ENCODE measurements around the gene APPBP2.

GRCh38 chr17:60473788-60474187, 52.3 kb downstream of the APPBP2 start:
- TF ChIP-seq CTCF (IDR thresholded peaks at IDR 0.05) (no peak), ZFX (IDR thresholded peaks at IDR 0.05; ENCODE audit: borderline replicate concordance) (no peak)

All from 22Rv1 (cell line).